Measurements from ENCODE around the gene FZD7.

DNA sequence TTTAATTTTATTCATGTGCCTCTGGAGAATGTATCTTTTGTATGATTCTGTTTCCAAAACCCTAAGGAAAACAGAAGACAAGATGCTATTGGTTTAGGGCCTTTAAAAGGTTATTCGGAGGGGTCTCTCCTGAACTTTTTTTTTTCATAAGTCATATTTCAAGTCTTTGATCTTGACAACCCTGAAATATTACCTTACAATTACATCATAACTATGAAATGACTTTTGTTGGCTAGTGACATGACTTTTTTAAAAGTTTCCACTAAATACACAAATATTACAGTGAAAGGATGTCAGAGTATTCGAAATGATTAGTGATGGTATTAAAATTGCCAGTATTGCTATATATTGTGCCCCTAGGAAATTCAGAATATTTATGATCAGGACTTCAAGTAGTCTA lies 31.8 kb upstream of the FZD7 start:
- TF ChIP-seq POLR2A (IDR thresholded peaks at IDR 0.05) = no peak
- TF ChIP-seq, protein P1, sequence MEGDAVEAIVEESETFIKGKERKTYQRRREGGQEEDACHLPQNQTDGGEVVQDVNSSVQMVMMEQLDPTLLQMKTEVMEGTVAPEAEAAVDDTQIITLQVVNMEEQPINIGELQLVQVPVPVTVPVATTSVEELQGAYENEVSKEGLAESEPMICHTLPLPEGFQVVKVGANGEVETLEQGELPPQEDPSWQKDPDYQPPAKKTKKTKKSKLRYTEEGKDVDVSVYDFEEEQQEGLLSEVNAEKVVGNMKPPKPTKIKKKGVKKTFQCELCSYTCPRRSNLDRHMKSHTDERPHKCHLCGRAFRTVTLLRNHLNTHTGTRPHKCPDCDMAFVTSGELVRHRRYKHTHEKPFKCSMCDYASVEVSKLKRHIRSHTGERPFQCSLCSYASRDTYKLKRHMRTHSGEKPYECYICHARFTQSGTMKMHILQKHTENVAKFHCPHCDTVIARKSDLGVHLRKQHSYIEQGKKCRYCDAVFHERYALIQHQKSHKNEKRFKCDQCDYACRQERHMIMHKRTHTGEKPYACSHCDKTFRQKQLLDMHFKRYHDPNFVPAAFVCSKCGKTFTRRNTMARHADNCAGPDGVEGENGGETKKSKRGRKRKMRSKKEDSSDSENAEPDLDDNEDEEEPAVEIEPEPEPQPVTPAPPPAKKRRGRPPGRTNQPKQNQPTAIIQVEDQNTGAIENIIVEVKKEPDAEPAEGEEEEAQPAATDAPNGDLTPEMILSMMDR (IDR thresholded peaks at IDR 0.05 in 4 of 5, conservative IDR thresholded peaks at IDR 0.05 in 1 of 5) = no peak

All from gastrocnemius medialis (tissue), 4 donors.